Esophagus squamous epithelium (tissue), 5 donors: ENCODE measurements around the gene RHOG. TPM values are rescaled to one million over a fixed set of nuclear protein-coding genes. Genes with fewer than 3 reads are reported as not detected.
A peak's percentile ranks its signal among the peaks of the same experiment; 100 is the strongest.

Source experiments
- DNase-seq: peaks from one replicate; lab custom pipeline; 2025; lab: John Stamatoyannopoulos, UW
- H3K27ac ChIP-seq, 4 donors: fragments of 200-600 bp; sonication (generic); one replicate each; pipeline ENCODE4 v1.5.1; 2016 to 2019; ENCODE audit warnings: mild to moderate bottlenecking in 1 of 4
- H3K27me3 ChIP-seq, 4 donors: fragments of 200-600 bp; sonication (generic); 1 replicate in 3 of 4; 2 replicates in 1 of 4; pipeline versions ENCODE4 v1.5.1 to v1.6.0; 2017 to 2021; ENCODE audit warnings: antibody characterized with exemption in 1 of 4
- H3K36me3 ChIP-seq, 3 donors: fragments of 200-600 bp; sonication (generic); one replicate each; pipeline ENCODE4 v1.5.1; 2016 to 2019
- H3K4me1 ChIP-seq, 3 donors: fragments of 200-600 bp; sonication (generic); one replicate each; pipeline ENCODE4 v1.5.1; 2017 to 2019
- H3K4me3 ChIP-seq, 4 donors: fragments of 200-600 bp; sonication (generic); 1 replicate in 3 of 4; 2 replicates in 1 of 4; pipeline ENCODE4 v1.5.1; 2016 to 2019; ENCODE audit warnings: mild to moderate bottlenecking in 2 of 4, moderate library complexity in 1 of 4
- H3K9me3 ChIP-seq, 3 donors: fragments of 200-600 bp; sonication (generic); one replicate each; pipeline ENCODE4 v1.5.1; 2016 to 2019
- CTCF ChIP-seq, 6 experiments: fragments of 450-650 bp in 4 of 6; fragments of 200-600 bp in 2 of 6; sonication (generic) in 2 of 6; IDR thresholded peaks; one replicate each; pipeline ENCODE4 v1.5.1; 2016 to 2019; ENCODE audit warnings: antibody characterized with exemption in 6 of 6, mild to moderate bottlenecking in 4 of 6, moderate library complexity in 4 of 6
- POLR2A ChIP-seq, 4 donors: fragments of 450-650 bp; IDR thresholded peaks; one replicate each; pipeline ENCODE4 v1.6.1; 2017; ENCODE audit warnings: antibody characterized with exemption in 4 of 4, mild to moderate bottlenecking in 4 of 4, moderate library complexity in 3 of 4
- WGBS, 2 donors: methylation state at CpG; one replicate each; pipeline ENCODE4 v1.1.5; 2018; 5-methylcytosine and 5-hydroxymethylcytosine counted together
- intact Hi-C: fragments of 100-400 bp; cut with DNase I; formaldehyde crosslinking; loops from one replicate; pipeline ENCODE4 v1.15.0; 2022
- total RNA-seq, 4 donors: library from RNA; depleted of rRNA; stranded (reverse); fragments of >200 nt; gene quantifications; one replicate each; pipeline ENCODE4 v1.1.0, GENCODE V29; 2016
- donor health status: DM: yes; HTN: yes; CAD: no.

Gene RHOG
- total RNA-seq, 4 donors from 2014 or later, result 51.6 to 84.5 (median 72.7) TPM

GRCh38 chr11:3882655-3883054, 41.9 kb upstream of the RHOG start:
- H3K4me3 ChIP-seq, result no peak overlapping the region
- H3K9me3 ChIP-seq, result no peaks in the 10 kb centered on the region
- intact Hi-C loops, result no loop called here
- no peaks in the 10 kb centered on the region for H3K27me3 ChIP-seq
- H3K27ac ChIP-seq, result no peak overlapping the region
- TF ChIP-seq POLR2A (IDR thresholded peaks at IDR 0.05) (no peak), CTCF (IDR thresholded peaks at IDR 0.05) (no peak)
- no peaks in the 10 kb centered on the region for H3K36me3 ChIP-seq
- DNase-seq, result no peak
- peaks cover 17 to 60% (median 19%) of the 10 kb centered on the region in 3 donors for H3K4me1 ChIP-seq

DNA sequence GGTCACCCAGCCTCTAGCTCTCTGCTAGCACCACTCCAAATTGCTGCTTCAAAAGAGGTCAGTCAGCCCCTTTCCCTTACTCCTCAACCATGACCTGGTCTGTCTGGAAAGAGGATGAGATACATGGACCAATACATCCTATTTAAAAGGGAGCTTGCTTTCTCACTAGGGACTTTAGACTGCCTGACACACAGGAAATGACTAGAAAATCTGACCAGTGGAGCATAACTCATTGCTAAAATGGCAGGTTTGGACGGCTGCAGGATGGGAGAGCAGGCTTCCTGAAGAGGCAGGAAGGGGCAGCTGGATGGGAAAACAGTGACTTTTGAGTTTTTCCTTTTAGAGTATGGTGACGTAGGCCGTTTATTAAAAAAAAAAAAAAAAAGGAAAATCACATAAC, 40.0 kb upstream of the RHOG start:
- no peak for DNase-seq
- H3K27me3 ChIP-seq, result no peaks in the 10 kb centered on the region
- TF ChIP-seq CTCF (IDR thresholded peaks at IDR 0.05) (no peak), POLR2A (IDR thresholded peaks at IDR 0.05) (no peak)
- H3K4me1 ChIP-seq, result peaks cover 25 to 73% (median 27%) of the 10 kb centered on the region in 3 donors
- intact Hi-C loops, result no loop called here
- H3K36me3 ChIP-seq, result no peaks in the 10 kb centered on the region
- H3K4me3 ChIP-seq, result no peak overlapping the region
- 40 to 52% methylated on average over 3 of the region's 3 CpGs for WGBS, 2 donors
- H3K27ac ChIP-seq, result peak overlapping the region in 3 of 4 donors; percentile 20 to 54 (median 29)
- no peaks in the 10 kb centered on the region for H3K9me3 ChIP-seq

DNA sequence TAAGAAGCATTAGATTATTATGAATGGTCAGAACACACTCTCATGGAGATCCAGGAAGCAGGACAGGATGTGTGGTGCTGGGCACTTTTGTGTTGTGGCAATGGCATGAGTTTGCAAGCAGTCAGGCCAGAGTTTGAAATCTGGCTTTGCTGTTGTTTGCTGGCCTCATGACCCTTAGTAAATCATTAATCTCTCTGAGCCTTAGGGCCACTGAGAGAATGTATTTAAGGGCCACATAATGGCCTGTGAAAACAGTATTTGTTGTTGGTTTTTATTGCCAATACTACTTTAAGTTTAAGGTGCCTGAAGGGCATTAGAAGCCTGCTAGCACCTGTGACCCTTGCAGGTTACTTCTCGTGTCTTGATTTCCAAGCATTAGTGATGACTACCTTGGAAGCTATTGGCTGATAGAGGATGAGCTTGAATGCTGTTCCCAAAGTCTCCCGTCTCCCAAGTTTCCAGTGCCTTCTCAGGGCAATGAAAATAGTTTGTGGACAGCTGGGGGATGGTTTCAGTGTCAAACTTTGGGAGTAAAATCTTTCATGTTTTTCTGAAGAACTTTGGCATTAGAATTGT, 39.3 kb upstream of the RHOG start:
- Histone ChIP-seq H3K9me3 (no peaks in the 10 kb centered on the region), H3K27ac (peak overlapping the region in 3 of 4 donors; percentile 20 to 54 (median 29)), H3K36me3 (no peaks in the 10 kb centered on the region), H3K27me3 (no peaks in the 10 kb centered on the region), H3K4me1 (peaks cover 25 to 76% (median 27%) of the 10 kb centered on the region in 3 donors), H3K4me3 (no peak overlapping the region)
- intact Hi-C loops, result no loop called here
- no peak for TF ChIP-seq POLR2A (IDR thresholded peaks at IDR 0.05)
- TF ChIP-seq CTCF (IDR thresholded peaks at IDR 0.05), result no peak
- DNase-seq, result no peak
- 50 to 53% methylated on average over 2 of the region's 2 CpGs for WGBS, 2 donors

- H3K27me3 ChIP-seq, result no peaks in the 10 kb centered on the region
- no peaks in the 10 kb centered on the region for H3K9me3 ChIP-seq
- 44 to 59% methylated on average over 3 to 4 of the region's 4 CpGs for WGBS, 2 donors
- peaks cover 25 to 80% (median 27%) of the 10 kb centered on the region in 3 donors for H3K4me1 ChIP-seq
- TF ChIP-seq POLR2A (IDR thresholded peaks at IDR 0.05) (no peak), CTCF (IDR thresholded peaks at IDR 0.05) (no peak)
- no peaks in the 10 kb centered on the region for H3K36me3 ChIP-seq
- intact Hi-C loops, result no loop called here
- H3K4me3 ChIP-seq, result no peak overlapping the region
- peak overlapping the region in 3 of 4 donors; percentile 20 to 54 (median 29) for H3K27ac ChIP-seq
- no peak for DNase-seq
Measured at GRCh38 chr11:3879216-3879966, 38.6 kb upstream of the RHOG start.

DNA sequence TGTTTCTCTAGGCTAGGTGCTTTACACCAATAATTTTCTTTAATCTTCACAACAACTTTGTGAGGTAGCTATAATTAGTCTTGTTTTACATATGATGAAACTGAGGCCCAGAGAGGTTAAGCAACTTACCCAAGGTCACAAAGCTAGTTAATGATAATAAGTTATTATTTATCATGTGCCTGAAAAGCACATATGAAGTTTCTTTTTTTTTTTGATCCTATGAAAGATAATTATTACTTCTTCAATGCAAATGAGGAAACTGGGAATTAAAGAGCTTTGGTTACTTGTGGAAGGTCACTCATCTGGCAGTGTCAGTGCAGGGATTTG, 37.5 kb upstream of the RHOG start:
- Histone ChIP-seq H3K27me3 (no peaks in the 10 kb centered on the region), H3K36me3 (no peaks in the 10 kb centered on the region), H3K27ac (peak overlapping the region in 1 of 4 donors; percentile 43), H3K9me3 (no peaks in the 10 kb centered on the region), H3K4me3 (no peak overlapping the region), H3K4me1 (peaks cover 25 to 84% (median 27%) of the 10 kb centered on the region in 3 donors)
- TF ChIP-seq CTCF (IDR thresholded peaks at IDR 0.05) (no peak), POLR2A (IDR thresholded peaks at IDR 0.05) (no peak)
- no peak for DNase-seq
- intact Hi-C loops, result no loop called here
